Kidney (tissue), 14 donors: Measurements from ENCODE around the gene GSAP. TPM values are rescaled to one million over a fixed set of nuclear protein-coding genes. Genes with fewer than 3 reads are reported as not detected.

Experiments
- DNase-seq, 5 donors: peaks; one replicate each; pipeline ENCODE4 v3.0.0-alpha.2; 2013 to 2020
- FAIRE-seq: peaks from 2 replicates; lab custom pipeline; 2012; peaks lifted over from hg19 to GRCh38; lab: Jason Lieb, UNC
- H3K27ac ChIP-seq, 2 donors: one replicate each; pipeline ENCODE4 v1.7.0; 2013; ENCODE audit warnings: low read depth in 2 of 2, low read length in 2 of 2, inconsistent platforms in 1 of 2
- H3K27me3 ChIP-seq: one replicate; pipeline ENCODE4 v1.7.1; 2013; ENCODE audit warnings: low read length, inconsistent platforms; ENCODE audit not compliant: control insufficient read depth, insufficient read depth
- H3K36me3 ChIP-seq, 3 donors: one replicate each; pipeline versions ENCODE4 v1.7.0 to v1.7.1; 2013; ENCODE audit warnings: low read length in 3 of 3, control low read depth in 1 of 3, inconsistent platforms in 1 of 3; ENCODE audit not compliant: insufficient read depth in 3 of 3, control insufficient read depth in 2 of 3
- H3K4me1 ChIP-seq, 3 donors: one replicate each; pipeline versions ENCODE4 v1.7.0 to v1.7.1; 2013; ENCODE audit warnings: low read length in 3 of 3, inconsistent platforms in 1 of 3, low read depth in 1 of 3; ENCODE audit not compliant: control insufficient read depth in 2 of 3, insufficient read depth in 2 of 3
- H3K4me3 ChIP-seq, 3 donors: one replicate each; pipeline versions ENCODE4 v1.7.0 to v1.8.1; 2013; ENCODE audit warnings: low read length in 3 of 3, control low read depth in 1 of 3, inconsistent platforms in 1 of 3
- H3K9ac ChIP-seq, 3 donors: one replicate each; pipeline versions ENCODE4 v1.7.0 to v1.7.1; 2013; ENCODE audit warnings: low read length in 3 of 3, control low read depth in 1 of 3, inconsistent platforms in 1 of 3
- H3K9me3 ChIP-seq, 3 donors: one replicate each; pipeline versions ENCODE4 v1.7.0 to v1.7.1; 2013; ENCODE audit warnings: low read length in 3 of 3, control low read depth in 1 of 3, inconsistent platforms in 1 of 3; ENCODE audit not compliant: control insufficient read depth in 2 of 3, insufficient read depth in 1 of 3
- intact Hi-C: fragments of 100-400 bp; cut with DNase I; formaldehyde crosslinking; loops from one replicate; pipeline ENCODE4 v1.11.1; 2022
- polyA plus RNA-seq: library from polyadenylated mRNA; stranded (reverse); fragments of 350-450 nt; fragmentation: Illumina TruSeq; extraction: RNeasy Lipid Tissue Mini Kit (QIAGEN cat#74804); gene quantifications from one replicate; pipeline ENCODE4 v1.2.3, GENCODE V29; 2014; ENCODE audit warnings: low read depth, low replicate concordance; ENCODE audit not compliant: insufficient read depth
- total RNA-seq: library from RNA; stranded (reverse); fragmentation: NEBNext Ultra II Directional; extraction: Animal tissue kit (Norgen Biotek cat#: 25700); gene quantifications from one replicate; pipeline ENCODE4 v1.2.1, GENCODE V29; 2021
- TF ChIP-seq, protein P1 (sequence below): IDR thresholded peaks from 3 replicates; pipeline ENCODE4 v1.5.1; 2012; ENCODE audit warnings: mild to moderate bottlenecking, moderate library complexity, borderline replicate concordance; ENCODE audit not compliant: insufficient read depth; ENCODE audit errors: extremely low read depth
- donor health status: control.
- donor health status: control.
- donor health status: control.
- donor health status: control.
- donor health status: control.
- donor health status: DM: yes; HTN: yes; CAD: no.
- donor health status: Normal renal cell carcinoma (clear cell type).

Gene GSAP
- total and polyA plus RNA-seq, 2 donors from 2014 or later = 11.7 to 29.4 TPM

DNA sequence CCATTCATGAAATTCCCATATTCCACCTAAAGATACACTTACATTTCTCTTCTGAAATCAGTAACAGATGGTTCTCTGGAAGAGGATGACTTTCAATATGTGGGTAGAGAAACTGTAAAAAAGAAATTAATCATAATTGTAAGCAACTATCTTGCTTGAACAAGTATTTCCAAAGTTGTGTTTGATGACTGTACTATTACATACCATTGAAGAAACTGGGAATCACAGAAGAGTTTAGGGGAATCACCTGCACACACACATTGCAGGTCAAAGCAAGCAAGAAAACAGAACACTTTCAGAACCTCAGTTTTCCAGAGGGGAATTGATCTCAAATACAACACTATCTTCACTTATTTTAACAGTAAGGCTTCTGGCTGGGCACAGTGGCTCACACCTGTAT is 33.6 kb downstream of the GSAP start:
- Histone ChIP-seq H3K9ac (no peak overlapping the region), H3K36me3 (peaks cover 0 to 8% (median 2%) of the 10 kb centered on the region in 3 donors), H3K4me1 (peaks cover 0 to 11% (median 0%) of the 10 kb centered on the region in 3 donors), H3K4me3 (no peak overlapping the region), H3K27me3 (no peaks in the 10 kb centered on the region), H3K27ac (no peak overlapping the region), H3K9me3 (no peaks in the 10 kb centered on the region)
- DNase-seq = no peak
- intact Hi-C loops = no loop called here
- no peak for FAIRE-seq
- TF ChIP-seq, protein P1, sequence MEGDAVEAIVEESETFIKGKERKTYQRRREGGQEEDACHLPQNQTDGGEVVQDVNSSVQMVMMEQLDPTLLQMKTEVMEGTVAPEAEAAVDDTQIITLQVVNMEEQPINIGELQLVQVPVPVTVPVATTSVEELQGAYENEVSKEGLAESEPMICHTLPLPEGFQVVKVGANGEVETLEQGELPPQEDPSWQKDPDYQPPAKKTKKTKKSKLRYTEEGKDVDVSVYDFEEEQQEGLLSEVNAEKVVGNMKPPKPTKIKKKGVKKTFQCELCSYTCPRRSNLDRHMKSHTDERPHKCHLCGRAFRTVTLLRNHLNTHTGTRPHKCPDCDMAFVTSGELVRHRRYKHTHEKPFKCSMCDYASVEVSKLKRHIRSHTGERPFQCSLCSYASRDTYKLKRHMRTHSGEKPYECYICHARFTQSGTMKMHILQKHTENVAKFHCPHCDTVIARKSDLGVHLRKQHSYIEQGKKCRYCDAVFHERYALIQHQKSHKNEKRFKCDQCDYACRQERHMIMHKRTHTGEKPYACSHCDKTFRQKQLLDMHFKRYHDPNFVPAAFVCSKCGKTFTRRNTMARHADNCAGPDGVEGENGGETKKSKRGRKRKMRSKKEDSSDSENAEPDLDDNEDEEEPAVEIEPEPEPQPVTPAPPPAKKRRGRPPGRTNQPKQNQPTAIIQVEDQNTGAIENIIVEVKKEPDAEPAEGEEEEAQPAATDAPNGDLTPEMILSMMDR = no peak

DNA sequence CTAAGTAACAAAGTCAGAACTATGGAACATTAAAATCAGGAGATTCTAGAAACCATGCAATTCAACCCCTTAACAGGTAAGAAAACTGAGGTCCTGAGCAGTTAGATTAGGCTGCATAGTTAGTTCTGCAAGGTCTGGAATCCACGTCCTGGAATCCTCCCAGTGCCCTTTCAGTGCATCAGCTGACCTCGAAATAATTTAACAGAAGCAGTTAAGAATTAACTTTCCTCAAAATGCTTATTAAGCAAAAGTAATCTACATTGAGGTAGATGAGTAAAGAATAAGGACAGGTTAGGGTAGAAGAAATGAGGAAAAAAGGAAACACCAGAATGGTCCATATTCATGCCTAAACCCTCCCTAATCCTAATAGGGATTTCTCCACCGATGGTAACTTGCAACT is 37.6 kb downstream of the GSAP start:
- Histone ChIP-seq H3K27me3 (no peaks in the 10 kb centered on the region), H3K4me1 (peaks cover 0 to 13% (median 0%) of the 10 kb centered on the region in 3 donors), H3K36me3 (peaks cover 0 to 9% (median 0%) of the 10 kb centered on the region in 3 donors), H3K4me3 (no peak overlapping the region), H3K27ac (no peak overlapping the region), H3K9ac (no peak overlapping the region), H3K9me3 (no peaks in the 10 kb centered on the region)
- FAIRE-seq = peak; percentile 84
- TF ChIP-seq, protein P1 = no peak
- intact Hi-C loops = no loop called here
- no peak for DNase-seq

DNA sequence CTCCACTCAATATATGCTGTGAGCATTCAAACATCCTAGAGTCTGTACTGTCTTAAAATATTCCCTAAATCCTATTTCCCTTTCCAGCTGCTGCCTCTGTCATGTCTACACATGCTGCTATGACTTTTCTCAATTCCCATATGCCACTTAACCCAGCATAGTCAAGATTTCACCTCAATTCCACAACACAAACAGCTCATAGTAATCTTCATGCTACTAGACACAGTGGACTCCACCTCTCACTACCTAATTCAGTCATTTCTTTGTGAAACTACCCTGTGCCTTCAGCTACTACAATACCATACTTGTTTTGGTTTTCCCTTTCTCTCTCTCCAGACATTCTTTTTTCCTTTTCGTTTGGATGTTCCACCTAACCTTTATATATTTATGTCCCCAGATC is 45.5 kb downstream of the GSAP start:
- no peaks in the 10 kb centered on the region for H3K4me1 ChIP-seq
- no peaks in the 10 kb centered on the region for H3K9me3 ChIP-seq
- no peak overlapping the region for H3K27ac ChIP-seq
- no peak for FAIRE-seq
- H3K36me3 ChIP-seq = peaks cover 0 to 5% (median 0%) of the 10 kb centered on the region in 3 donors
- no peak overlapping the region for H3K4me3 ChIP-seq
- TF ChIP-seq, protein P1 = no peak
- H3K27me3 ChIP-seq = no peaks in the 10 kb centered on the region
- H3K9ac ChIP-seq = no peak overlapping the region
- intact Hi-C loops = no loop called here
- no peak for DNase-seq

DNA sequence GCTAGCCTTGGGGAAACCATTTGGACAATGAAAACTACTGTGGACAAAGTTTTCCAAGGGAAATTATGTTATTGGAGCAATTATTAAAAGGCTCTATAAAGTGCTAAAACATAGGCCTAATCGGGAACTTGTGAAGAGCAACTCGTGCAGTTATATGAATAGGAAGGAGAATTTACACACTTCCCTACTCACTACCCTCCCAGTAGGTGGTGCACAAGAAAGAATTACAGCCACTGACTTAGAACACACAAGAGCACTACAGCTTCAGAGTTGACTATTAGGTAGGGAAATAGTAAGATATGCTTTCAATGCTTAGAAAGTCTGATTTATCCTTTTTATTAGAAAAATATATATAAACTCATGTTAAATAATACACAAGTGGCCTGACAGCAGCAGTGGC is 47.2 kb downstream of the GSAP start:
- TF ChIP-seq, protein P1 = no peak
- no peak for FAIRE-seq
- no peak overlapping the region for H3K9ac ChIP-seq
- no peaks in the 10 kb centered on the region for H3K9me3 ChIP-seq
- H3K27me3 ChIP-seq = no peaks in the 10 kb centered on the region
- intact Hi-C loops = no loop called here
- no peak overlapping the region for H3K4me3 ChIP-seq
- H3K27ac ChIP-seq = no peak overlapping the region
- no peaks in the 10 kb centered on the region for H3K36me3 ChIP-seq
- no peaks in the 10 kb centered on the region for H3K4me1 ChIP-seq
- DNase-seq = no peak
